ENCODE measurements around the gene ZNF280C. TPM values are rescaled to one million over a fixed set of nuclear protein-coding genes. Genes with fewer than 3 reads are reported as not detected.

ZNF280C gene, protein sequence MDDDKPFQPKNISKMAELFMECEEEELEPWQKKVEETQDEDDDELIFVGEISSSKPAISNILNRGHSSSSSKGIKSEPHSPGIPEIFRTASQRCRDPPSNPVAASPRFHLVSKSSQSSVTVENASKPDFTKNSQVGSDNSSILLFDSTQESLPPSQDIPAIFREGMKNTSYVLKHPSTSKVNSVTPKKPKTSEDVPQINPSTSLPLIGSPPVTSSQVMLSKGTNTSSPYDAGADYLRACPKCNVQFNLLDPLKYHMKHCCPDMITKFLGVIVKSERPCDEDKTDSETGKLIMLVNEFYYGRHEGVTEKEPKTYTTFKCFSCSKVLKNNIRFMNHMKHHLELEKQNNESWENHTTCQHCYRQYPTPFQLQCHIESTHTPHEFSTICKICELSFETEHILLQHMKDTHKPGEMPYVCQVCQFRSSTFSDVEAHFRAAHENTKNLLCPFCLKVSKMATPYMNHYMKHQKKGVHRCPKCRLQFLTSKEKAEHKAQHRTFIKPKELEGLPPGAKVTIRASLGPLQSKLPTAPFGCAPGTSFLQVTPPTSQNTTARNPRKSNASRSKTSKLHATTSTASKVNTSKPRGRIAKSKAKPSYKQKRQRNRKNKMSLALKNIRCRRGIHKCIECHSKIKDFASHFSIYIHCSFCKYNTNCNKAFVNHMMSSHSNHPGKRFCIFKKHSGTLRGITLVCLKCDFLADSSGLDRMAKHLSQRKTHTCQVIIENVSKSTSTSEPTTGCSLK
- total RNA-seq: 3.2 TPM
- polyA plus RNA-seq: 2.4 TPM
- long read RNA-seq, donor 1: 0 reads
- long read RNA-seq, donor 2, full-length matches to known transcripts: 1 of 1 reads
- long read RNA-seq, donor 2, partial matches to known transcripts: 0 of 1 reads
- long read RNA-seq, donor 2, other reads (novel, unspliced or antisense): 0 of 1 reads
- long read RNA-seq, donor 3: 0 reads
- long read RNA-seq, donor 4: 0 reads
- long read RNA-seq, donor 5: 0 reads
- long read RNA-seq, donor 6: 0 reads
- long read RNA-seq, donor 7: 0 reads
- long read RNA-seq, donor 8: 0 reads
- long read RNA-seq, donor 9, full-length matches to known transcripts: 1 of 1 reads
- long read RNA-seq, donor 9, partial matches to known transcripts: 0 of 1 reads
- long read RNA-seq, donor 9, other reads (novel, unspliced or antisense): 0 of 1 reads
- long read RNA-seq, donor 10: 0 reads

DNA sequence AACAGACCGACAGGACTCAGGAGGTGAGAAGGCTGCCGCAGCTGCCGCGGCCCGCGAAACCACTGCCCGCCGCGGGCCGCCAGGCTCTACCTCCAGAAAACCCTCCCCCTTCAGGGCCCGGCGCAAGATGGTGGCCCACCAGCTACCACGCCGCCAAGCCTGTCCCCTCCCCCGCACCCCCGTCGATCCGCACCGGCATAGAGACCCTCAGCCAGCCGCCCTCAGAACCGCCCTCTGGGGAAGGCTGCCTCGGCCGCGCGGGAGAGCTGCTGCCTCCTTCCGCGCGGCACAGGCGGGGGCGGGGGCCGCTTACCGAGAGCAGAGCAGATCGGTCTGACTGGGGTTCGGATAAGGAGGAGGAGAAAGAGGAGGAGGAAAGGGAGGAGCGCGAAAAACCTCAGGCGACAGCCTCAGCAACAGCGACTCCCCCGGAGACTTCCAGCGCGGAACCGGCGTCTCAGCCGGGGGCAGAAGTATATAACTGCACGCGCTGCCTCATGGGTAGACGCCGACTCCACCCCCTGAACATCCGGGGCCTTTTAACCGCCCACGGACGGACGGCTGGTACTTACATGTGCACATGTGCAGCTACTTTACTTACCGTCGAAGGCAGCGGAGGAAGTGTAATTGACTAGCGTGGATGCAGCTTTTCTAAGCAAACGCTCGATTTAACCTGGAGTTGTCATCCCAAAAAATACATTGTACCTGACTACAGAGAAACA lies at the start of gene ZNF280C:
Gene ZNF280C (minus strand): TSS at position 451 of the 722 bp plus-strand sequence. CDS start 8,450 bp downstream, outside the sequence.
- H3K27me3 ChIP-seq (ENCODE audit: control insufficient read depth in 2 of 2, insufficient read depth in 1 of 2, low read length in 1 of 2): no peaks in the 10 kb centered on the region
- peaks cover 0 to 2% of the 10 kb centered on the region in 2 donors for H3K4me1 ChIP-seq (ENCODE audit: control insufficient read depth in 2 of 2, insufficient read depth in 2 of 2, low read length in 2 of 2)
- H3K4me3 ChIP-seq (ENCODE audit: low read length in 2 of 2): peak within 1 kb of the TSS; percentile 67 to 74
- H3K9me3 ChIP-seq (ENCODE audit: control insufficient read depth in 2 of 2, insufficient read depth in 1 of 2, low read length in 1 of 2): peaks cover 0 to 4% of the 10 kb centered on the region in 2 donors
- H3K36me3 ChIP-seq (ENCODE audit: control insufficient read depth in 2 of 2, insufficient read depth in 2 of 2, low read length in 1 of 2): no peaks in the 10 kb centered on the region
- H3K27ac ChIP-seq (ENCODE audit: low read depth in 1 of 2, low read length in 1 of 2): peak within 1 kb of the TSS; percentile 90
- 2% methylated on average over 59 of the region's 59 CpGs for WGBS
- peak; percentile 69 to 94 (median 82) for DNase-seq (ENCODE audit: low read depth in 6 of 9, low spot score in 9 of 9)

DNA sequence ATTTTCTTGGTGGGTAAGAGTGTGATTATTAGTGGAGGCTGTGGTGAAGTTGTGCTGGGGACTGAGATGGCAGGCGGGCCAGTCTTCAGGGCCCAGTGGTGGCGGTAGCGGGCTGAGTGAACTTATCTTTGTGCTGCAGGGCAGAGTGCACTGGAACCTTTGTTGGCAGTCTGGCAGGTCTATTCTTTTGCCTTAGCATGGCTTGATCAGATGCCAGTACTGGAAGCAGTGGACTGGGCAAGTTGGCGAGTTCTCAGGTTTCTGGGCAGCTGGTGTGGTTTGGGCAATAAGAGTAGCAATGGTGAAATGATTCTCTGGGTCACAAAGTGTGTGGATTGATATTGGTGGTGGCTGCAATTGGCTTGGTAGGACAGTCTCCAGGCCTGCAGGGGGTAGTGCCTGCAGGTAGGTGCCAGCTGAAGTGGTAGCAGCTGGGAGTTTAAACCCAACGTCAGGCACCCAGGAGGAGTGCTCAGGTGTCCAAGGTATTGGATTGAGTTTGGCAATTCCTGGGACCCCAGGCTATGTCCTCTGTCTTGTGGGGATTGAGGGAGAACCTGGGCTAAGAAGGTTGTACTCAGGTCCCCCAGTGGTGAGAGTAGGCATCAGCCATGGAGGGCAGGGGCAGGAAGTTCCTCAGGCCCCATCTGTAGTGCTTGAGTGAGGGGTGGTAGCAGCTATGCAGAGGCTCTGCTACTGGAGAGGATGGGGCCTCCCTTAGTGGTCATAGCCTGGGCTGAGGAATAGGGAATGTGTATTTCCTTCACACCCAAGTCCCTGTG lies 36.1 kb upstream of the ZNF280C start:
- no peaks in the 10 kb centered on the region for H3K36me3 ChIP-seq (ENCODE audit: control insufficient read depth in 2 of 2, insufficient read depth in 2 of 2, low read length in 1 of 2)
- no peaks in the 10 kb centered on the region for H3K9me3 ChIP-seq (ENCODE audit: control insufficient read depth in 2 of 2, insufficient read depth in 1 of 2, low read length in 1 of 2)
- WGBS: 95% methylated on average over 5 of the region's 5 CpGs
- H3K27ac ChIP-seq (ENCODE audit: low read depth in 1 of 2, low read length in 1 of 2): no peak overlapping the region
- no peak overlapping the region for H3K4me3 ChIP-seq (ENCODE audit: low read length in 2 of 2)
- H3K27me3 ChIP-seq (ENCODE audit: control insufficient read depth in 2 of 2, insufficient read depth in 1 of 2, low read length in 1 of 2): peaks cover 0 to 2% of the 10 kb centered on the region in 2 donors
- no peak for DNase-seq (ENCODE audit: low read depth in 6 of 9, low spot score in 9 of 9)
- no peaks in the 10 kb centered on the region for H3K4me1 ChIP-seq (ENCODE audit: control insufficient read depth in 2 of 2, insufficient read depth in 2 of 2, low read length in 2 of 2)

DNA sequence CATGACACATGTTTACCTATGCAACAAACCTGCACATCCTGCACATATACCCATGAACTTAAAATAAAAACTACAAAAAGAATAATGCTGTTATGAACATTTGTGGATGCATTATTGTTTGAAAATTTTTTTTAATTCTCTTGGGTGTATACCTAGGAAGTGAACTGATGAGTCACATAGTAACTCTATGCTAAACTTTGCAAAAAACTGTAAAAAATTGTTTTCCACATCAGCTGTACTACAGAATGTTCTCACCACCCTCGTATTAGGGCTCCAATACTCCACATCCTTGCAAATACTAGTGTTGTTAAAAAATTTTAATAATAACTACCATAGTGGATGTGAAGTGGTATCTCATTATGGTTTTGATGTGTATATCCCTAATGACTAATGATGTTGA lies 33.3 kb upstream of the ZNF280C start:
- H3K9me3 ChIP-seq (ENCODE audit: control insufficient read depth in 2 of 2, insufficient read depth in 1 of 2, low read length in 1 of 2): no peaks in the 10 kb centered on the region
- peaks cover 0 to 2% of the 10 kb centered on the region in 2 donors for H3K27me3 ChIP-seq (ENCODE audit: control insufficient read depth in 2 of 2, insufficient read depth in 1 of 2, low read length in 1 of 2)
- no peaks in the 10 kb centered on the region for H3K36me3 ChIP-seq (ENCODE audit: control insufficient read depth in 2 of 2, insufficient read depth in 2 of 2, low read length in 1 of 2)
- no peak overlapping the region for H3K4me3 ChIP-seq (ENCODE audit: low read length in 2 of 2)
- WGBS: 81% methylated on average over 1 of the region's 1 CpG
- H3K4me1 ChIP-seq (ENCODE audit: control insufficient read depth in 2 of 2, insufficient read depth in 2 of 2, low read length in 2 of 2): no peaks in the 10 kb centered on the region
- no peak for DNase-seq (ENCODE audit: low read depth in 6 of 9, low spot score in 9 of 9)
- H3K27ac ChIP-seq (ENCODE audit: low read depth in 1 of 2, low read length in 1 of 2): no peak overlapping the region

- Histone ChIP-seq H3K36me3 (ENCODE audit: control insufficient read depth in 2 of 2, insufficient read depth in 2 of 2, low read length in 1 of 2) (no peaks in the 10 kb centered on the region), H3K27ac (ENCODE audit: low read depth in 1 of 2, low read length in 1 of 2) (no peak overlapping the region), H3K4me1 (ENCODE audit: control insufficient read depth in 2 of 2, insufficient read depth in 2 of 2, low read length in 2 of 2) (no peaks in the 10 kb centered on the region), H3K27me3 (ENCODE audit: control insufficient read depth in 2 of 2, insufficient read depth in 1 of 2, low read length in 1 of 2) (peaks cover 0 to 2% of the 10 kb centered on the region in 2 donors), H3K4me3 (ENCODE audit: low read length in 2 of 2) (no peak overlapping the region), H3K9me3 (ENCODE audit: control insufficient read depth in 2 of 2, insufficient read depth in 1 of 2, low read length in 1 of 2) (no peaks in the 10 kb centered on the region)
- WGBS: 96% methylated on average over 1 of the region's 1 CpG
- DNase-seq (ENCODE audit: low read depth in 6 of 9, low spot score in 9 of 9): no peak
These were observed 32.7 kb upstream of the ZNF280C start for GRCh38 chrX:130301405-130301804.

DNA sequence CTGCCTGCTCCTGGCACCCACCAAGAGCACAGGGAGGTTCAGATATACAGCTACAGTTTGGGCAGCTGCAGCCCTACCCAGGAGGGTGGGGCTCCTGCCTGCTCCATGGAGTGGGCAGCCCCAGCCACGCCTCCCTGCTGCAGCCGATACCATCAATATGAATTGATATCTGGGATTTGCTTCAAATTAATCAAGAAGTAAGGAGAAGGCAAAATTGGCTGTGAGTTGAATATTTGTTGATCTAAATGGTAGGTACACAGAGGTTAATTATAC lies 31.2 kb upstream of the ZNF280C start:
- Histone ChIP-seq H3K27me3 (ENCODE audit: control insufficient read depth in 2 of 2, insufficient read depth in 1 of 2, low read length in 1 of 2) (peaks cover 0 to 2% of the 10 kb centered on the region in 2 donors), H3K36me3 (ENCODE audit: control insufficient read depth in 2 of 2, insufficient read depth in 2 of 2, low read length in 1 of 2) (no peaks in the 10 kb centered on the region), H3K27ac (ENCODE audit: low read depth in 1 of 2, low read length in 1 of 2) (no peak overlapping the region), H3K4me1 (ENCODE audit: control insufficient read depth in 2 of 2, insufficient read depth in 2 of 2, low read length in 2 of 2) (no peaks in the 10 kb centered on the region), H3K9me3 (ENCODE audit: control insufficient read depth in 2 of 2, insufficient read depth in 1 of 2, low read length in 1 of 2) (no peaks in the 10 kb centered on the region), H3K4me3 (ENCODE audit: low read length in 2 of 2) (no peak overlapping the region)
- DNase-seq (ENCODE audit: low read depth in 6 of 9, low spot score in 9 of 9): no peak
- 90% methylated on average over 2 of the region's 2 CpGs for WGBS

DNA sequence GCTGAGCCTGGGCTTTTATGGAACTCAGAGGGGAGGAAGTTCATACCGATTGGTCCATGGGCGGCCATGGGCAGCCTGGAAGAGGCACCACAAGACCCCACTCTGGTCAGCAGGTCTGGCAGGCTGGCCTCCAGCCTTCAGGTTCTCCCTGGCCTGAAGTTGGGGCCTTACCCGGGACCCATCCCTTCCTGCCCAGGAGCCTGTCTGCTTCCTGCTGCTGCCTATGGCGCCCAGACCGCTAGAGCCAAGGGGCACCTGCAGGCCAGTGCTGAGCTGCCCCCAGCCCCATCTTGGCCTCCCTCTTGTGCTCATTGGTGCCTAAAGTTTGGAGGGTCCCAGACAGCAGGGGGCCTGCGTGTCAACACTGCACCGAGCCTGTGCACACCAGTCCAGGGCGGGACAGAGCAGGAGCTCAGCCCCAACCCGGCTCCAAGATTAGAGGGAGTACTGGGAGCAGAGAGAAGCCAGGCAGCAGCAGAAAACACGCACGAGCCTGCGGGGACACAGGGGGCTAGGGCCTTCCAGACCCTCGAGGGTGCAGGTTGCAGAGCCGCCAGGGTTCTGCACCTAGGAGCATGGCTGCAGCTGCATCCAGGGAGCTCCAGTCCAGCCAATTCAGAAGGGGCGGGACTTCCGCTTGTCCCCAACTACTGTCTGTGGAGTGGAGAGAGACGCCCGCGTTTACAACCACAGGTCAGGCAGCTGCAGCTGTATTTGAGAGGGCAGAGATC lies 30.7 kb upstream of the ZNF280C start:
- H3K4me3 ChIP-seq (ENCODE audit: low read length in 2 of 2): no peak overlapping the region
- 94% methylated on average over 19 of the region's 19 CpGs for WGBS
- DNase-seq (ENCODE audit: low read depth in 6 of 9, low spot score in 9 of 9): no peak

DNA sequence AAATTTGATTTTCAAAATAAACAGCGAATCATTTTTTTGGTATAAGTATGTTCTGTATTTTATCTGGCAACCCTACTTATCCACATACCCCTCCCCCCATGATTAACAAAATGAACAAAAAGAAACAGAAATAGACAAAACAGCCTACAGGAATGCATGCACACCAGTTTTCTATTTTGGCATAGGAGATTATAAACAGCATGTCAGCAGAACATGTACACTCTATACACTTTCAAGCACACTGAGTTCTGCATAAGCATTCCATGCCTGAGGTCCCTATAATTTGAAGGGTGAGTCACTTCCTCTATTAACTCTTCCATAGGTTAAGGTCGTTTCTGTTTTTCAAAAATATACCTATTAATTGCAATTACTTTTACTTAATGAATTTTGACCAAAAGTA lies 28.0 kb upstream of the ZNF280C start:
- Histone ChIP-seq H3K27ac (ENCODE audit: low read depth in 1 of 2, low read length in 1 of 2) (no peak overlapping the region), H3K4me1 (ENCODE audit: control insufficient read depth in 2 of 2, insufficient read depth in 2 of 2, low read length in 2 of 2) (no peaks in the 10 kb centered on the region), H3K27me3 (ENCODE audit: control insufficient read depth in 2 of 2, insufficient read depth in 1 of 2, low read length in 1 of 2) (peaks cover 0 to 2% of the 10 kb centered on the region in 2 donors), H3K36me3 (ENCODE audit: control insufficient read depth in 2 of 2, insufficient read depth in 2 of 2, low read length in 1 of 2) (no peaks in the 10 kb centered on the region), H3K4me3 (ENCODE audit: low read length in 2 of 2) (no peak overlapping the region), H3K9me3 (ENCODE audit: control insufficient read depth in 2 of 2, insufficient read depth in 1 of 2, low read length in 1 of 2) (no peaks in the 10 kb centered on the region)
- DNase-seq (ENCODE audit: low read depth in 6 of 9, low spot score in 9 of 9): no peak
- 53% methylated on average over 2 of the region's 2 CpGs for WGBS

More for the DNA sequence above, 30.7 kb upstream of the ZNF280C start:
- Histone ChIP-seq H3K4me1 (ENCODE audit: control insufficient read depth in 2 of 2, insufficient read depth in 2 of 2, low read length in 2 of 2) (no peaks in the 10 kb centered on the region), H3K9me3 (ENCODE audit: control insufficient read depth in 2 of 2, insufficient read depth in 1 of 2, low read length in 1 of 2) (no peaks in the 10 kb centered on the region), H3K27ac (ENCODE audit: low read depth in 1 of 2, low read length in 1 of 2) (no peak overlapping the region), H3K27me3 (ENCODE audit: control insufficient read depth in 2 of 2, insufficient read depth in 1 of 2, low read length in 1 of 2) (peaks cover 0 to 2% of the 10 kb centered on the region in 2 donors), H3K36me3 (ENCODE audit: control insufficient read depth in 2 of 2, insufficient read depth in 2 of 2, low read length in 1 of 2) (no peaks in the 10 kb centered on the region)

GRCh38 chrX:130296297-130296678 lies 27.6 kb upstream of the ZNF280C start:
- Histone ChIP-seq H3K9me3 (ENCODE audit: control insufficient read depth in 2 of 2, insufficient read depth in 1 of 2, low read length in 1 of 2) (no peaks in the 10 kb centered on the region), H3K27ac (ENCODE audit: low read depth in 1 of 2, low read length in 1 of 2) (no peak overlapping the region), H3K27me3 (ENCODE audit: control insufficient read depth in 2 of 2, insufficient read depth in 1 of 2, low read length in 1 of 2) (peaks cover 0 to 2% of the 10 kb centered on the region in 2 donors), H3K4me3 (ENCODE audit: low read length in 2 of 2) (no peak overlapping the region), H3K4me1 (ENCODE audit: control insufficient read depth in 2 of 2, insufficient read depth in 2 of 2, low read length in 2 of 2) (no peaks in the 10 kb centered on the region), H3K36me3 (ENCODE audit: control insufficient read depth in 2 of 2, insufficient read depth in 2 of 2, low read length in 1 of 2) (no peaks in the 10 kb centered on the region)
- no peak for DNase-seq (ENCODE audit: low read depth in 6 of 9, low spot score in 9 of 9)
- 99% methylated on average over 3 of the region's 3 CpGs for WGBS
